Measurements from ENCODE around the gene GFRA1.

GFRA1 gene

DNA sequence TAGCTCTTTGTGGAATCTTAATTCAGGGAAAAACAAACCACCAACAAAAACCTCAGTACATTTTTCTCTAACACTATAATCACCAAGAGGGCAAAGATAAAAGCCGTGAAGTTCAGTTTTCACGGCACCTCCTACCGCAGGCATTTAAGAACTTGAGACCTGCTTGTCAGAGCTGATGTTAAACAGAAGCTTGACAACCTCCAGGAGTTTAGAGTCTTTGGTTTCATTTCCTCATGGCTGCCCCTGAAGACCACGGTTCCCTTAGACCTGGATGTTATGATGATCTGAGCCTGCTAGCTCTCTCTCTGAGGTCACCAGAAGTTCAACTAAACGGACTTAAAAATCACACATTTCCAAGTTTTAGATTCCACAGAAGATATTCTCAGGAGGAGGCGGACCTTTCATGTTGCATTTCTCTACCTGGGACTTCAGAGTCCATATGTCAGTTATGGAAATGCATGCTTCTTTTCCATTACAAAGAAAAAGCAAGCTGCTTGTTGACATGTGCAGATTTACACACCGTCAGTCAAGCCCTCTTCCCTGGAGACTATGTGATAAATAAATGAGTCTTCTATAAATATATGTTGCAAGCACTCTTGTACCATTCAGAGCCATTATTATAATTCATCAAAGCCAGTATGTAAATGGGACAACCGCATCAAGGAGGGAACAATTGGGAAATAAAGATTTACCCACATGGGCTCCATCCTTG is 258.0 kb downstream of the GFRA1 start:
- DNase-seq: no peak

GRCh38 chr10:116014326-116014725 is 258.7 kb downstream of the GFRA1 start:
- no peak for DNase-seq

GRCh38 chr10:116011929-116012328 is 261.1 kb downstream of the GFRA1 start:
- no peak for DNase-seq

- no peak for DNase-seq
These were observed 265.6 kb downstream of the GFRA1 start for GRCh38 chr10:116007256-116007891.
